Stromal cell of bone marrow (primary cell): ENCODE results near the gene CCN5.
"Not testable (repeated sequence)": the region's sequence is repeated elsewhere in the genome, so short reads cannot be mapped to it uniquely, and the experiment has no call there.

Experiments used
- DNase-seq: peaks from one replicate; pipeline ENCODE4 v3.0.0-alpha.2; 2012; ENCODE audit warnings: low read depth

The CCN5 gene

GRCh38 chr20:44759595-44759994 lies 44.4 kb downstream of the CCN5 start:
- no peak for DNase-seq

DNA sequence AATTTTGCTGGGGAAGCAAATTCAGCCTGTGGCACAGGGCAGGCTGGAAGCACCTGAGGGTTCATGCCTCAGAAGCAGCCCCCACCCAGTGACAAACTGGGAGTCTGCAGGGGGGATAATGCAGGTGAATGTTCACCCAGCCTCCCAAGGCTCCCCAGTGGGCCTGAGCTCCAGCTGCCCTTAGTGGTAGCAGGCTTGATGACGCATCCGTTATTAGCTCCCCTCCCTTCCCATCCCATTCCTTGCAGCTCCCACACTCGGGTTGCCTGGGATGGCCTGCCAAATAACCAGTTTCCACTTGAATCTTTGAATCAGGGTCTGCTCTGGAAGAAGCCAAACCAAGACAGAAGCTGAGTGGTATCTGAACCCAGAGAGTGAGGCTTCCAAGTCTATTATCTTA lies 46.3 kb downstream of the CCN5 start:
- DNase-seq = no peak

DNA sequence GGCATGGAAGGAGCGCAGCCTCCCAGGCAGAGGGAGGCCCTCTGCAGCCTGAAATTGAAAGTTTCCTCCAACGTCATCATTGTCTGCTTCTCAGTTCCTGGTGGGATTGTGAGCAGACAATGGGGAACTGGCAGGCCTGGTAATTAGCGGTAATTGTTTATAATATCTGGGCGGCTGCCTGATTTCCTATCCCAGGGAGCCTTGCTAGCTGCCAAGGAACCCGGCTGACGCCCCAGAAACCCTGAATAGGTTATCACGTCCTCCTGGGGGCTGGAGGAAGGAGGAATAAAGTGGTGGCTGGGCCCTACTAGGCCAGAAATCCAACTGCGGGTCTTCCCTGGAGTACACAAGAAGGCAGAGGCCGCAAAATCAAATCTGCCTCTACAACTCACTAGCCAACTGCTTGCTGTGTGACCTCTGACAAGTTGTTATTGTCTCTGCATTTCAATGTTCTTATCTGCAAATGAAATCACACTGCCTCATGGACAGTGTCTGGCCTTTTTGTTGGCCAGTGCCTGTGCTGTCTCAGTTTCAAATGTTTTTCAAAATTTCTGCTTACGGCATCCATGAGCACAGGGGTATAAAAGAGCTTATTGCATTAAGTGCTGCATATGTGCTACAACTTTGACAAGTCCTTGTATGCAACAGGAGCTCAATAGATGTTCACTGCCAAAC lies 47.4 kb downstream of the CCN5 start:
- no peak for DNase-seq

DNA sequence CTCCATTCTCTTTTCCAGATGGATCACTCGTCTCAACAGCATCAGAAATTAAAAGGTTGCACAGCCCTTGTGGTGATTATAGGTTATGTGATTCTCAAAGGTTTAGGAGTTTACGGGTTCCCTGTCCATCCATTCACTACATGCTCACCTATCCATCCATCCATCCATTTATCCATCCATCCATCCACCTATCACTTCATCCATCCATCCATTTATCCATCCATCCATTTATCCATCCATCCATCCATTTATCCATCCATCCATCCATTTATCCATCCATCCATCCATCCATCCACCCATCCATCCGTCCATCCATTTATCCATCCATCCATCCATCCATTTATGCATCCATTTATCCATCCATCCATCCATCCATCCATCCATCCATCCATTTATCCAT lies 48.6 kb downstream of the CCN5 start:
- DNase-seq = not testable (repeated sequence)

DNA sequence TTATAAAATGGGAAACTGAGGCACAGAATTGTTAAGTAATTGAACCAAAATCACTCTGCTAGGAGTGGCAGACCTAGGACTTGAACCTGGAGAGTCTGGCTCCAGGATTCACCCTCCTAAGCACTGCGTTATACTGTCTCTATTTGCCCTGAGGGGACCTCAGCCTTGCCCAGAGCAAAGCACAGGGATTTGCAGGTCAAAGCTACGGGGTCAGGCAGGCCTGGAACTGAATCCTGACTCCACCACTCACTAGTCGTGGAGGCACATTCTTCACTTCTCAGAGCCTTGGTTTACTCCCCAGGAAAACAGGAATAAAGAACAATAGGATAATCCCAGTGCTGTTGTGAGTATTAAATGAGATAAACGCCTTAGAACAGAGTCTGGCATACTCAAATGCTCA lies 49.9 kb downstream of the CCN5 start:
- DNase-seq = no peak

DNA sequence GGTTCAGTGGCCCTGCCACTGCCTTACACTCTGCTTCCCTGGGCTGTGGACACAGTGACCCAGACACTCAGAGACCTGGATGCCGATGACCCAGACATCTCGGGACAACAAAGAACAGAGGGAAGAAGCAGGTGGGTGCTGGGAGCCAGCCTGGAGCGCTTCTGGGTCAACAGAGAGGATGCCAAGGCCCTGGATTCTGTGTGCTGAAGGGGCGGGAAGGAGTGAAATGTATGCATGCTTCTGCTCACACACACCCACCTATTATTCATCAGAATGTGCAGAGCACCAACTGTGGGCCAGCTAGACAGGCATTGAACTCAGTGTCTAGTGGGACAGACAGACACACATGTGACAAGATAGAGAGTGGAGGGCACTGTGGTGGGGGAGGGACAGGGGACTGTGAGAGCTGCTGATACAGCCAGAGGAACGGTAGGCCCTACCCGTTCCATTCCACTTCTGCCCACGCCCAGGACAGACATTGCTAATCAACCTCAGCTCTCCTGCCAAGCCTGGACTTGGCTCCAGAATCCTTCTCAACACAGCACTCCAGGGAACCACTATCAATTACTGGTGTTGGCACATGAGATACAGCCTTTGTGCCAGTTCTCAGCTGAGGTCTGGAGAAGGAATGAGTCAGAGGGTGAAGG lies 50.7 kb downstream of the CCN5 start:
- DNase-seq = peak; percentile 20

GRCh38 chr20:44768256-44768655 lies 53.1 kb downstream of the CCN5 start:
- no peak for DNase-seq

GRCh38 chr20:44768854-44769480 lies 53.8 kb downstream of the CCN5 start:
- no peak for DNase-seq

DNA sequence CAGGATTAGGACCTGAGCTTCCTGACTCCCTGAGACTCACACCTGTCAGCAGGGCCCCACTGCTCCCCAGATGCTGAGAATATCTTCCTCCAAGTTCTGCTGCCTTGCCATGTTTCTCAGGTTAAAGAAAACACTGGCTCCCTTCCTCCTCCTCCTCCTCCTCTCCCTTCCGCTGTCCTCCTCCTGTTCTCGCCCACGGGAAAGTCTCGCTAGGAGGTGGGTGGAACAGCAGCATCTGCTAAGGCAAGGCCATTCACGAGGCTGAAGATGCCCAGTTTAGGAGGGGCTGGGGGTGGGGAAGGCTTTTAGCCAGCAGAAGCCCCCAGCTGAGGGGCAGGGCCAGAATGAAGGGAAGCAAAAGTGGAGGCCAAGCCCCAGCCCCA lies 54.3 kb downstream of the CCN5 start:
- no peak for DNase-seq

GRCh38 chr20:44770484-44771171 lies 55.5 kb downstream of the CCN5 start:
- no peak for DNase-seq

DNA sequence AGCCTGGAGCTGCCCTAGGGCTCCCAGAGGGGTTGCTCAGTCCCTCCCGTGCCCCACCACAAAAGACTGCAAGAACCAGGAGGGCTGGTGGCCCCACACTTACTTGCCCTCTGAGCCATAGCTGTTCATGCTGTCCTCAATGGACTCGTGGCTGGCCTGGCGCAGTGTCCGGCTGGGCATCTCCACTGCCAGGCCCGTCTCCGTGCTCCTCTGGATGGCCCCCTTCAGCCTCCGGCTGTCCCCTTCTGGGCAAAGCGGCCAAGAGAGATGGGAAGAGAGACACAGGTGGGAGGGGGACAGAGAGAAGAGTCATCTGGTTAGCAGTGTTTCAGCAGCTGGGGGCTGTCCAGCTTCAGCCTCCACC lies 56.0 kb downstream of the CCN5 start:
- DNase-seq = no peak

GRCh38 chr20:44772636-44773035 lies 57.5 kb downstream of the CCN5 start:
- no peak for DNase-seq

DNA sequence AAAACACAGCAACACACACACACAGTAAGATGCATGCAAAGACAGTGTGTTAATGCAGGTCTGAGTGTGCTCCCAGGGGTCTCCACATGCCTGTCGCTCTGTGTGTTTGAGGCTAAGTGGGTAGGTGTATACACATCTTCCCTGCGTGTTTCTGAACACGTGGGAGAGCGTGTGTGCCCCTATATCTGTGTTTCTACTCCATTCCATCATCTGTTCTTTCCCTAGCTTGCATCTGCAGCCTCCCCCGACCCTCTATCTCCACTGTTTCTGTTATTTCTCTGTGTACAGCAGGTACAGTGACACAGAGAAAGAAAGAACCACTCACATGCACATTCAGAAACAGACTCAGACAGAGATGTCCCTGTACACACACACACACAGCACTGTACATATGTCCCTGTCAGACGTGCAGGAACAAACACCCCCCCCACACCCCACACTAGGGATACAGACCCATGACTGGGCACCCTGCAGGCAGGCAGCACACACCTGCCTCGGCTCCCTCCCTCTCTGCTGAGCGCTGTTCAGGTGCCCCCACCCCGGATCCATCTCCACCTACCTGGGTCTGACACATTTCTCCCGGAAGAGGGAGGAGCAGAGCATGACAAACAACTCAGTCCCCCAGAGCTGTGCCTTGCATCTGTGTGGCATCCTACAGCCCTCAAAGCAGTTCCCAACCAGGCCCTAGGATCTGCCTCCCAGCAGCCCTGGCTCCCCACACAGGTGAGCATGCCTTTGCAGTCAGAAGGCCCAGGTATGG lies 58.1 kb downstream of the CCN5 start:
- no peak for DNase-seq

- DNase-seq = no peak
Observed at GRCh38 chr20:44776980-44777379, 61.8 kb downstream of the CCN5 start.
